GM15510 (cell line): ENCODE results near the gene POLR2M.
A peak's percentile ranks its signal among the peaks of the same experiment; 100 is the strongest.

Experiments
- POLR2A ChIP-seq: IDR thresholded peaks from 3 replicates; pipeline ENCODE4 v1.6.1; 2011; ENCODE audit warnings: borderline replicate concordance; ENCODE audit not compliant: insufficient read length; ENCODE audit errors: extremely low read depth

Gene POLR2M

DNA sequence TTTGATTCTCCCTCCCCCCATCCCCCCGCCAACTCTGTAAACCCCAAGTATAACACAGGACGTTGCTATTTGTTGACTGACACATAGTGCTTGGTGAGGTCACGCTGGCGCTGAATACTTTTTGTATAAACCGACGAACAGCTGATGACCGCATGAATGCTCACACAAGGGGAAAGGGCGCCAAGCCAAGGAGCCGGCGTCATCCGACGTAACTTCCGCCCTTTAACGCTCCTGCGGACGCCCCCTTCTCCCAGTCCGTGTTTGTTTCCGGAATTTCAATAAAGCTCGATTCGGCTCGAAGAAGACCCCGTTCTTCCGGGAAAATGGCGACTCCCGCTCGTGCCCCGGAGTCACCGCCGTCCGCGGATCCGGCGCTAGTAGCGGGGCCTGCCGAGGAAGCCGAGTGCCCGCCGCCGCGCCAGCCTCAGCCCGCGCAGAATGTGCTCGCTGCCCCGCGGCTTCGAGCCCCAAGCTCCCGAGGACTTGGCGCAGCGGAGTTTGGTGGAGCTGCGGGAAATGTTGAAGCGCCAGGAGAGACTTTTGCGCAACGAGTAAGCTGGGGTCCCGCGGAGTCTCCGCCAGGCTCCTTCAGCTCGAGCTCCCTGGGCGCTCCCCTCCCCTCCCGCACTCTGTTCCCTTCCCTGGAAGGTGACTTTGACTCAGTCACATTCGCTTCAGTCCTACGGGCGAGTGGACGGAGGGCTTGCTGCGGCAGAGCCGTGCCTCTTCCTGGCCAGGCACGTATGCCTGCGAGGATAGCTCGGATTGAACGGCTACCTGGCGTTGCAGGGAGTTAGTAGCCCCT, at the start of gene POLR2M:
POLR2M (plus strand) TSS at position 310 of the 805 bp plus-strand sequence; CDS start at position 439, 129 bp downstream.
- peak; percentile 62 for TF ChIP-seq POLR2A

DNA sequence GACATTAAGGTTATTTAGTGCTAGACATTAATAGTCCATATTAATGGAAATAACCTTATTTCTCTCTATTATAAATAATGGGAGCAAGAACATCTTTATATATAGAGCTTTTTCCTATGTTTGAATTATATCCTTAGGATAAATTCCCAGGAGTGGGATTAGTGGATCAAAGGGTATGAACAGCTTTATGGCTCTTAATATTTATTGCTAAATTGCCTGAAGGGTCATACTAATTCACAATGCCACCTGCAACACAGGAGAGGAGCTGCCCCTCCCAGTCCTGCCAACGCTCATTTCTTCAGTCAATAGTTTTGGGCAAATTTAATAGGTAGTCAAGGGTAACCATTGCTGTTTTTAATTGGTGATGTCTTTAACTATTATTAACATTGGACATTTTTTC, 48.9 kb upstream of the POLR2M start:
- no peak for TF ChIP-seq POLR2A

DNA sequence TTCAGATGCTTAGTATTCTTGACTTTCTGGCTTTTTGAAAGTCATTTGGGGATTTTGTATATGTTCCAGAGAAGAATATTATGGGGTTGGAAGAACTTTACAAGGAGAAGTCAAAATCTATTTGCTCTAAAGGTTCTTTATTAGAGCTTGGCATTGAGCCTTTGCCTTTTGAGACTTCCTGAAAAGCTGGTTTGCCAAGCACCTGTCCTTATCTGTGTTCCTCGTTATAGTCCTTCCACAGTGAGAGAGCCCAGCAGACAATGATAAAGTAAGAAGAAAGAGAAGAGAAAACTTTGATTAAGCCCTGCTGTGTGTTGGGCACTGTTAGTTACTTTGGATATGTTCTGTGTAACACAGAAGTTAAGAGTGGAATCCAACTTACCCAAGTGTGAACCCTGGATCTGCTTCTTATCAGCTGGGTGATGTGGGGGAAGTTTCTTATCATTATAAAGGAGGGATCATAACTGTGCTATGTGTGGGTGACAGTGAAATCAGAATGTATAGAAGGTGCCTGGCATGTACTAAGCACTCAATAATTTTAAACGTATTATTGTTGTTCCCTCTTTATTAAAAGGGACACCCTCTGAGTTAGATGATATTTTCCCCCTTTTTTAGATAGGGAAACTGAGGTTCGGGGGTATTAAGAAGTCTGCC, 44.3 kb upstream of the POLR2M start:
- no peak for TF ChIP-seq POLR2A

DNA sequence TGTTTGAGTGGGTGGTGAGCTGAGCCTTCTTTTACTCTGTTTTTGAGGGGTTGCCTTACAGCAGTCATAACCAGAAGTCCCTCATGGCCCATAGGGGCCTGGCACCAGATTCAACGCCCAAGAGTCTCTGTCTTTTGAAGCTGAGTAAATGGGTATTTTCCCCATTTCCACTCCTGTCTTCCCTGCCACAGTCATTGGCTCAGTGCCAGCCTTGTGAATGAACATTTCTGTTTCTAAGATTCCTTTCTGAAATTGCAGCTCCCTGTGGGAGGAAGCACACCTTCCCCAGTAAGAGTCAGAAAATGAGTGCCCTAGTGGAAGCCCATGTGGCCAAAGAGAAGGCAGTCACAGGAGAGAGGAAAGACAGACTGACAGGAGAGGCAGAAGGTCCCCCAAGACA, 43.7 kb upstream of the POLR2M start:
- TF ChIP-seq POLR2A = no peak

DNA sequence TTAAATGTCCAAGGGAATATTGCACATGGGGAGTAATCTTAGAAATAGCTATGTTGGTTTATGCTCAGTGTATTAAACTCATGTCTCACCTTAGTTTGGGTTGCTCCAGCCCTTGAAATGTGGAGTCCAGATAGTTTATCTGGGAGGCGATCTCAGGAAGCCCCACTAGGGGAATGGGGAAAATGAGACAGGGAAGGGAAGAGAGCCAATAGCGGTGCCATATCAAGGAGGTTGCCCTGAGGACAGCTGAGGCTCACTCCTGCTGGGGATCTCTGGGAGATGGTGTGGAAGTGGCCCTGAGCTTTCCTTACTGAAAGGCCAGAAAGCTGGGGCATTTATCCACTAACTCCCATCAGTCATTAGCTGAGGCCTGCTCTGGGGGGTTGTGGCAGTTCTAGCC, 43.3 kb upstream of the POLR2M start:
- TF ChIP-seq POLR2A = no peak

DNA sequence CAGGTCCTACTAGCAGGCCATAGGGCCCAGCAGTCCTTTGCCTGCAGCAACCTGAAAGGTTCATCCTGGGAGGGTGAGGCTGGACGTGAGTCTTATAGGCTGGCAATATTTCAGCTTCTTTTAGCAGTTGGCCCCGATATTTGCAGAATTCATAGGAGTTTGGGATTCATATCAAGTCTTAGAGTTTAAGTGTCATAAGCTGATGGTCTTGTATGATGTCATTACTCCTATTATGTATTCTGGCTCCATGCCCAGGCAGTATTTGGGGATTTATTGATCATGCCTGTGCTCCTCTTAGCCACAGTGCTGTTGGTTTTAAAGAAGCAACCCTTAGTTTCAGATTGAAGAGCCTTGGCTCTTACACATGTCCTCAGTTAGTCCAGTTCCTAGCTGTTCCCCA, 41.3 kb upstream of the POLR2M start:
- TF ChIP-seq POLR2A = no peak

DNA sequence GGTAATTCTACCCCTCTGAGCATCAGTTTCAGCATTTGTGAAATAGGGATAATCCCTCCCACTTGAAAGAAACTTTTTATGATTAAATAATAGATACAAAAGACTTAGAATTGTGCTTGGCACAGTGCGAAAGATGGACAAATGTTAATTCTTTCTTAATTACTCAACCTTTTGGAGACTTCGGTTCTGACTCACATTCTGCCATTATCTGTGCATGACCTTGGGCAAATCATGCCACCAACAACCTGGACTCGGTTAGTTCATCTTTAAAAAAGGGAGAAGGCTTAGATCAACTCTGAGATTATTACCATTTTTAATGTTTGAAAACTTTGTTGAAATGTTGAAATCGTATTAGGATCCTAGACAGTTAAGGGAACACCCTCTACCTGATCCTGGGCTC, 40.6 kb upstream of the POLR2M start:
- TF ChIP-seq POLR2A = no peak

DNA sequence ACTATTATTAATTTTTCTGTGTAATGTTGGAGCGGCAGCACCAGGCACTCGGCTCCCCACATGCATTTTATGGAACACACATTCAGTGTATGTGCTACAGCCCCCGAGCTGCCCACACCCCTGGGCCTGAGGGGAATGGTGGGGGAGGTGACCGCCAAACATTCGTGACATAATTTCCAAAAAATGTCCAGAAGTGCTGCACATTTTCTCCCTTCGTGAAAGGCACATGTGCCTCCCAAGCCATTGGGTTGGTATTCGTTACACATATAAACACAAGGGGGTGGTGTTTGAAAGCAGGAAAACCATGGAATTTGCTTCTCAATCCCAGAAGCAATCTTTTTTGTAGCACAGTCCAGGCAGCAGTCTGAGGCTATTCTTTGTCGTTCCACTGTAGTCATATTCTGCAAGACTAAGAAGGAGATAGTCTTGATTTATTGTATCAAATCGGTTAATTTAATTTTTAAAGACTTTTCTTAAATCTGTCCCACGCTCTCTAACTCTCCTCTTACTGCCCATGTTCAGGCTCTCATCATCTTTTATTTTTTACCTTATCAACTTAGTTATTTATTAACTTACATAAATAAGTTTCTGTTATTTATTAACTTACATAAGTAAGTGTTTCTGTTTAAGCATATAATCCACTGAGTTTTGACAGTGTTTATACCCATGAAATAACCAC, 39.2 kb upstream of the POLR2M start:
- TF ChIP-seq POLR2A = no peak

DNA sequence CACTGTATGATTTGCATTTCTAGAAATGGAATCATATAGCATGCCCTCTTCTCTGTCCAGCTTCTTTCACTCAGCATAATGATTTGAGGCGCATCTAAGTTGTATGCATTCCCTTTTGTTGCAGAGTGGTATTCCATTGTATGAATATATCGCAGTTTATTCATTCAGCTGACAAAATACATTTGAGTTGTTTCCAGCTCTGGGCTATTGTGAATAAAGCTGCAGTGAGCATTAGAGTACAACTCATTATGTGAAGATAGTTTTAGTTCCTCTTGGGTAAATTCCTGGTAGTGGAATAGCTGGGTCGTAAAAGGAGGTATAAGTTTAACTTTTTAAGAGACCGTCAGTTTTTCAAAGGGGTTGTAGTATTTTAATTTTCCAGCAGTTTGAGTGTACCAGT, 38.5 kb upstream of the POLR2M start:
- TF ChIP-seq POLR2A = no peak

DNA sequence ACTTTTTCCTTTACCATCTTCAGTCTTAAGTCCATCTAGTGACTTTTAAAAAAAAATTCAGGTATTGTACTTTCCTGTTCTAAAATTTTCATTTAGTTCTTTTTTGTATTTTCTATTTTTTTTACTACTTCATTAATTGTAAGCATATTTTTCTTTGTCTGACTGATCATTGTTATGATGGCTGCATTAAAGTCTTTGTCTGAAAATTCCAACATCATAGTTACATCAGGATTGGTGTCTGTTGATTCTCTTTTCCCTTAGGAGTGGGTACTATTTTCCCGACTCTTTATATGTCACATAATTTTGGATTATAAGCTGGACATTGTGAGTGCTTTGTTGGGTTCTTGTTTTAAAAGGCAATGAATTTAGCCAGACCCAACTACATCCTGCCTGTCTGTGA, 34.9 kb upstream of the POLR2M start:
- no peak for TF ChIP-seq POLR2A

DNA sequence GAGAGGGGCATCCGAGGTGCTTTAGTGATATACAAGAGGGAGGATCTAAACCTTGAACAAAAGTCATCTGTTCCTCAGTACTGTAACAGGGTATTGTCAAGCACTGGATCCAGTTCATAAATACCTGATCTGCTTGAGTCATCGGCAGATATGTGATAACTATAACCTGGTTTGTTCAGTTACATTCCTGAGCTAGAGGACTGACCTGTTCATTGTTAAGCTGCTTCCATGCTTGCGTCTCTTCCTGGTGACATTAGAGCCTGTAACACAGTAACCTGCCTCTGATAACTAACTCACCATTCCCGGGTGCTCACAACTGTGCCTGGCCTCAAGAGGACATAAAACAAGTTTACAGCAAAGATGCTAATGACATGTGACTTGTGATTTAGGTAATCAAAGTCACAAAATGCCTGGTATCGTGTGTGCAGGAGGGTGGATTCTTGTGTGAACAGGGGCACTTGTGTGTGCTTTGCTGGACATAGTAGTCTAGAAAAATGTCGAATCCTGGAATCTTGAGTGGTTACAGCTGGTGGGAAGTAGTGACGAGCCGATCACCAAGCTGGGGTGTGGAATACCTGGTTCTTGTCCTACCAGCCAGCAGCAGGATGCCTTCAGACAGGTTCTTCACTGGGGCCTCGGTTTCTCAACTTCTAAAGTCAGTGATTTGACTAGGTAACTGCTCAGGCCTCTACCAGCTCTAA, 30.9 kb upstream of the POLR2M start:
- TF ChIP-seq POLR2A = no peak

DNA sequence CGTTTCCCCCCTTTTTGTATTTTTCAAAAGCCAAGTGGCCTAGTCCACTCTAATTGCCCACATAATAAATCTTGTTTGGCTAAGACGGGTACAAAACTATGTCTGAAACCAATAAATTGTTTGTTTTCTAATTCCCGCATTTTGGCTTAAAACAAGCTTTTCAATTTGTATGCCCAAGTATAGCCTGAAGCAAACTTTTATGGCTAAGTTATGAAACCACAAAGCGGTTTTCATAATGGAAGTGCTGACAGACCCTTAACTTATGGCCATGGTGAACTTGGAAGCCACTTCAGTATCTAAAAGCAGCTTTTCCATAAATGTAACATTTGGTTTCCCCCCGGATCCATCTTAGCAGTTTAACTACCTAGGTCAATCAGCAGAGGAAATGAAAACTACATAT, 29.9 kb upstream of the POLR2M start:
- TF ChIP-seq POLR2A = no peak

DNA sequence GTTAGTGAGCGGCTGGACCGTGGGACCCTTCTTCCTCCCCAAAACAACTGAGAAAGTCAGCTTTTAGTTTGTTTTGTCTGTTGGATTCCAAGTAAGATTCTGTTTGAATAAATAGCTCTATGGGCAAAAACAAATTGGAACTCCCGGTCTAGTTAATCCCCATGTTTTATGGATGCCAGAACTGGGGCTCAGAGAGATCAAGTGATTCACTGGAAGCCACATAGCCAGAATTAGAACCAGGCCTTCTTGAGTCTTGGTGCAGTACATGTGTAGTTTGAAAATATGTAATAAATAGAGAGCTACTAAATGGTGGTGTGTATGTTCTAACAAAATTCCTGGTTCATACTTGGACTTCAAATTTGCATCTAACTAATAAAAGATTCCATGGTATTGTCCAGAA, 29.3 kb upstream of the POLR2M start:
- TF ChIP-seq POLR2A = no peak

DNA sequence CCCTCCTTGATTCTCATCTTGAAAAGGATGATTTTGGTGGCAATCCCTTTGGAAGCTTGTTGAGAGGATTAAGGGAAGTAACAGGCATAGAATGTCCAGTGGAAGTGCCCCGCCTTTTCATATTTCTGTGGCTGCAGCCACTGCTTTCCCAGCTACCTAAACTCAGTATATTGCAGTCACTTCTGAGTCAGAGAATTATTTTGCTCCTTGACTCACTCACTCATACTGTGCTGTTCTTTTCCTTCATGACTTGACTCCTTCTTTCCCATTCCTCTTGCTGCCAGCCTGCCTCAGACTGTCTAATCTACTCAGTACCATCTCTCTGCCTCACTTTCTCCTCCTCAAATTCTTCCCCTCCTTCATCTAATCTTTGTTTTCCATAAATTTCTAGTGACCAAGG, 26.5 kb upstream of the POLR2M start:
- no peak for TF ChIP-seq POLR2A

DNA sequence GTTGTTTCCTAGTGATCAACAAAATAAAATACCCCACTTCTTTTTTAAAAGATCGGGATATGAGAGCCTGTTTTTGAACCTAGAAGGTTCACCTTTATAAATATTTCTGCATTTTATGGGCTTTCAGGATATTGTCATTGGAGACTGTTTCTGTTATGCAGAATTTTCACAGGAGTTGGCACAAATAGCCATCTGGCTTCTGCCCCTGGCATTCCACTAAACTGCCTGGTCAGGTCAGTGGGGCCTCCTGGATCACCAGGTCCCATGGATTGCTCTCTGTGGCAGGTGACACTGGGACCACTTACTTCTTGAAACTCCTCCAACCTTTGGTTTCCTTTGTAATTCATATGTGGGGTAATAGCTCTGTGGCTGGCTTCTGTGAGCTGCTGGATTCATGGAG, 25.5 kb upstream of the POLR2M start:
- no peak for TF ChIP-seq POLR2A
